K562 (cell line): ENCODE data around the gene TSGA10. TPM values are rescaled to one million over a fixed set of nuclear protein-coding genes. Genes with fewer than 3 reads are reported as not detected.

Experiments
- ATAC-seq: fragments of 200-7000 bp; cut with Tn5 transposase; 3 replicates; pipeline ENCODE4 v1.9.1; 2020; ENCODE audit warnings: moderate library complexity
- BruUV-seq: library from RNA; stranded (reverse); fragments of 400-500 nt; replicated peaks from 2 replicates; lab custom pipeline; 2021; lab: Mats Ljungman, UMichigan
- CTCF ChIA-PET: fragments of 300-600 bp; formaldehyde crosslinking; extraction: SDS; loops from one replicate; lab custom pipeline; 2021; ENCODE audit warnings: low intra/inter-chr PET ratio; lab: Yijun Ruan, JAX
- POLR2A ChIA-PET: fragments of 300-600, 350-650 bp; sonication (Branson Sonifier 250); formaldehyde crosslinking; extraction: SDS; loops from one replicate; lab custom pipeline; 2021; ENCODE audit warnings: antibody characterized with exemption, inconsistent platforms; lab: Yijun Ruan, JAX
- DNase-seq, 4 experiments: peaks; one replicate each; pipeline versions ENCODE4 v3.0.0 to v3.0.0-alpha.2; 2011 to 2018; ENCODE audit warnings: low spot score in 3 of 4, mixed read lengths in 3 of 4; ENCODE audit errors: extremely low read depth in 1 of 4
- FAIRE-seq: peaks from 2 replicates; lab custom pipeline; 2011; peaks lifted over from hg19 to GRCh38; lab: Jason Lieb, UNC
- H2AFZ ChIP-seq: 2 replicates; pipeline ENCODE4 v1.6.0; 2011; ENCODE audit warnings: low read depth, low read length, control low read depth, inconsistent platforms
- H3K27ac ChIP-seq: fragments of 200-600 bp; 3 replicates; pipeline ENCODE4 v1.8.0; 2011; ENCODE audit warnings: low read depth, mild to moderate bottlenecking, control low read depth, inconsistent platforms, low read length, moderate library complexity, mixed read lengths; ENCODE audit errors: extremely low read depth
- H3K27me3 ChIP-seq, 2 experiments: fragments of 300-600 bp in 1 of 2; 2 replicates in 1 of 2; 3 replicates in 1 of 2; pipeline versions ENCODE4 v1.6.0 to v1.8.0; 2011; ENCODE audit warnings: inconsistent platforms in 2 of 2, low read length in 2 of 2, mild to moderate bottlenecking in 1 of 2, mixed read lengths in 1 of 2, moderate library complexity in 1 of 2; ENCODE audit not compliant: control insufficient read depth in 2 of 2, insufficient read depth in 2 of 2
- H3K36me3 ChIP-seq: fragments of 300-600 bp; 3 replicates; pipeline ENCODE4 v1.8.0; 2011; ENCODE audit warnings: mild to moderate bottlenecking, low read length, inconsistent platforms; ENCODE audit not compliant: control insufficient read depth, insufficient read depth
- H3K4me1 ChIP-seq, 2 experiments: fragments of 200-600 bp in 1 of 2; replicated peaks in 1 of 2; 2 replicates in 1 of 2; 3 replicates in 1 of 2; pipeline versions ENCODE4 v1.5.1 to v1.8.0; 2011; ENCODE audit warnings: inconsistent platforms in 2 of 2, low read length in 2 of 2, mild to moderate bottlenecking in 1 of 2, mixed read lengths in 1 of 2, moderate library complexity in 1 of 2; ENCODE audit not compliant: control insufficient read depth in 2 of 2, insufficient read depth in 2 of 2
- H3K4me2 ChIP-seq: 2 replicates; pipeline ENCODE4 v1.6.1; 2011; ENCODE audit warnings: low read length, control low read depth, inconsistent platforms, mixed read lengths; ENCODE audit not compliant: insufficient read depth
- H3K4me3 ChIP-seq: fragments of 200-600 bp; sonication (generic), shearing (Covaris generic); 2 replicates; pipeline ENCODE4 v1.5.1; 2016; ENCODE audit warnings: control low read depth, inconsistent platforms
- H3K79me2 ChIP-seq: fragments of 200-600 bp; 3 replicates; pipeline ENCODE4 v1.8.0; 2011; ENCODE audit warnings: low read length, inconsistent platforms; ENCODE audit not compliant: control insufficient read depth, insufficient read depth
- H3K9ac ChIP-seq, 2 experiments: 2 replicates each; pipeline versions ENCODE4 v1.6.0 to v1.6.1; 2011; ENCODE audit warnings: low read depth in 2 of 2, low read length in 2 of 2, control low read depth in 1 of 2, inconsistent platforms in 1 of 2, mild to moderate bottlenecking in 1 of 2, mixed read lengths in 1 of 2; ENCODE audit not compliant: insufficient read depth in 1 of 2
- H3K9me1 ChIP-seq: one replicate; pipeline ENCODE4 v1.6.0; 2011; ENCODE audit warnings: inconsistent platforms, mild to moderate bottlenecking, low read length, moderate library complexity; ENCODE audit not compliant: control insufficient read depth, insufficient read depth
- H3K9me3 ChIP-seq: replicated peaks from 2 replicates; pipeline ENCODE4 v1.5.1; 2011; ENCODE audit warnings: low read depth, low read length, inconsistent platforms; ENCODE audit not compliant: control insufficient read depth, insufficient read depth
- H4K20me1 ChIP-seq: replicated peaks from 2 replicates; pipeline ENCODE4 v1.6.1; 2011; ENCODE audit warnings: low read length, inconsistent platforms, mixed read lengths; ENCODE audit not compliant: control insufficient read depth, insufficient read depth
- HCFC1 ChIP-seq: IDR thresholded peaks from 2 replicates; pipeline ENCODE4 v1.6.1; 2012; ENCODE audit warnings: low read depth, low read length, improper control_type of control experiment
- RB1 ChIP-seq: fragments of 450-650 bp; IDR thresholded peaks from 2 replicates; pipeline ENCODE4 v1.6.1; 2017; ENCODE audit warnings: low read depth, mild to moderate bottlenecking
- RCOR1 ChIP-seq, 2 experiments: IDR thresholded peaks; 2 replicates each; pipeline ENCODE4 v1.6.1; 2012; ENCODE audit warnings: low read depth in 2 of 2, low read length in 2 of 2, borderline replicate concordance in 1 of 2, improper control_type of control experiment in 1 of 2
- SMAD4 ChIP-seq: fragments of 250-450 bp; sonication (Bioruptor Pico); conservative IDR thresholded peaks from 2 replicates; pipeline ENCODE4 v1.8.0; 2021; ENCODE audit warnings: inconsistent platforms, mild to moderate bottlenecking, moderate library complexity
- ZNF785 ChIP-seq: fragments of 250-450 bp; sonication (Bioruptor Pico); IDR thresholded peaks from 2 replicates; pipeline ENCODE4 v1.4.0; 2020; ENCODE audit warnings: mild to moderate bottlenecking
- WGBS: fragments of 100-300 bp; shearing (Covaris generic); methylation state at CpG from one replicate; pipeline ENCODE4 v1.1.6; 2016; ENCODE audit warnings: low coverage, mixed read lengths; ENCODE audit not compliant: insufficient coverage; ENCODE audit errors: missing lambda C conversion rate; 5-methylcytosine and 5-hydroxymethylcytosine counted together
- in situ Hi-C: fragments of 300-500 bp; cut with MboI; formaldehyde crosslinking; loops from 4 replicates; pipeline ENCODE4 v1.15.0; 2018; ENCODE audit warnings: inconsistent platforms, mixed read lengths
- intact Hi-C: fragments of 100-400 bp; cut with micrococcal nuclease; formaldehyde crosslinking; loops from 2 replicates; pipeline ENCODE4 v1.14.2; 2022
- polyA plus RNA-seq, 8 experiments: library from polyadenylated mRNA; depleted of rRNA in 4 of 8; stranded (reverse) in 5 of 8; unstranded in 3 of 8; fragments of >200 nt; fragmentation: Nextera tagmentation in 2 of 8; fragmentation: Illumina TruSeq in 1 of 8; extraction: Ambion mirVana in 2 of 8; extraction: Trizol in 1 of 8; gene quantifications; 2 replicates each; pipeline versions ENCODE4 v1.2.1 to v1.2.3, GENCODE V29; 2011 to 2014; ENCODE audit warnings: inconsistent platforms in 1 of 8, missing spikeins in 1 of 8
- total RNA-seq, 7 experiments: library from RNA; depleted of rRNA in 6 of 7; stranded (reverse); fragments of >200 nt in 6 of 7; fragmentation: Illumina TruSeq in 2 of 7; extraction: Trizol in 2 of 7; gene quantifications; 2 replicates each; pipeline versions ENCODE4 v1.2.1 to v1.2.3, GENCODE V29; 2011 to 2021; ENCODE audit warnings: low replicate concordance in 1 of 7

Gene TSGA10
- total and polyA plus RNA-seq, 9 of the 15 experiments (the other 6 are each of a cell fraction or from before 2014, with no cell fraction given), result 2.1 to 11.3 (median 3.2) TPM

- TF ChIP-seq SMAD4 (CRISPR knock-in tag), result no peak
- POLR2A ChIA-PET, result interaction anchor here (0.6 to 1.6 kb wide), 3 partner anchors 11 to 14 kb away, joined by 3 to 6 read pairs (median 4); partner anchors contain the start of genes LIPT1, MITD1 and TSGA10
- Histone ChIP-seq H3K9ac (no peak overlapping the region), H4K20me1 (no peaks in the 10 kb centered on the region), H3K79me2 (no peaks in the 10 kb centered on the region), H3K4me1 (no peaks in the 10 kb centered on the region), H2AFZ (no peak overlapping the region), H3K4me2 (no peak overlapping the region), H3K9me3 (no peaks in the 10 kb centered on the region), H3K27ac (no peak overlapping the region), H3K36me3 (peaks cover 47% of the 10 kb centered on the region), H3K27me3 (no peaks in the 10 kb centered on the region), H3K9me1 (no peaks in the 10 kb centered on the region), H3K4me3 (no peak overlapping the region)
- CTCF ChIA-PET, result no interaction called here
- ATAC-seq (no peak), DNase-seq (no peak), FAIRE-seq (no peak)
- WGBS, result 55% methylated on average over 5 of the region's 5 CpGs
- intact Hi-C loops (no loop called here), in situ Hi-C loops (no loop called here)
- BruUV-seq, result no TSS peak
Measured at GRCh38 chr2:99166218-99166617, 11.5 kb upstream of the TSGA10 start.

GRCh38 chr2:99159594-99159993 lies 4.9 kb upstream of the TSGA10 start:
- FAIRE-seq, result no peak
- POLR2A ChIA-PET, result no interaction called here
- intact Hi-C loops, result no loop called here
- Histone ChIP-seq H3K4me3 (no peak overlapping the region), H3K27me3 (no peaks in the 10 kb centered on the region), H3K4me1 (peaks cover 4 to 6% of the 10 kb centered on the region in 2 experiments; a peak in 3 of 5 replicates), H3K36me3 (peaks cover 26% of the 10 kb centered on the region), H3K79me2 (peaks cover 14% of the 10 kb centered on the region), H3K9me3 (no peaks in the 10 kb centered on the region), H3K9me1 (no peaks in the 10 kb centered on the region), H4K20me1 (no peaks in the 10 kb centered on the region), H2AFZ (no peak overlapping the region), H3K27ac (no peak overlapping the region), H3K9ac (no peak overlapping the region), H3K4me2 (no peak overlapping the region)
- 54% methylated on average over 4 of the region's 4 CpGs for WGBS
- ATAC-seq, result no peak
- TF ChIP-seq HCFC1 (no peak), ZNF785 (CRISPR knock-in tag) (no peak), RCOR1 (IDR thresholded peaks at IDR 0.05; ENCODE audit: borderline replicate concordance in 1 of 2, low read depth in 2 of 2, low read length in 2 of 2) (no peak), RB1 (no peak)
- in situ Hi-C loops, result no loop called here
- BruUV-seq, result no TSS peak
- DNase-seq, result no peak
- CTCF ChIA-PET, result no interaction called here
